Thoracic aorta (tissue), 2 donors: ENCODE measurements around the gene VIPR2. TPM values are rescaled to one million over a fixed set of nuclear protein-coding genes. Genes with fewer than 3 reads are reported as not detected.
A peak's percentile ranks its signal among the peaks of the same experiment; 100 is the strongest.

Source experiments
- ATAC-seq: fragments of 150-250 bp; one replicate; pipeline ENCODE4 v1.8.0; 2017; ENCODE audit warnings: low read depth; ENCODE audit not compliant: insufficient number of reproducible peaks, low FRiP score
- DNase-seq: peaks from one replicate; pipeline ENCODE4 v3.0.0-alpha.2; 2020; ENCODE audit warnings: low spot score
- H3K27ac ChIP-seq, 2 donors: fragments of 200-600 bp; sonication (generic); 1 replicate in 1 of 2; 2 replicates in 1 of 2; pipeline ENCODE4 v1.5.1; 2016; ENCODE audit warnings: mild to moderate bottlenecking in 2 of 2, moderate library complexity in 2 of 2
- H3K27me3 ChIP-seq: fragments of 200-600 bp; sonication (generic); replicated peaks from 2 replicates; pipeline ENCODE4 v1.6.0; 2016; ENCODE audit warnings: mild to moderate bottlenecking; ENCODE audit not compliant: insufficient read depth
- H3K36me3 ChIP-seq: fragments of 200-600 bp; sonication (generic); one replicate; pipeline ENCODE4 v1.5.1; 2016
- H3K4me1 ChIP-seq, 2 donors: fragments of 200-600 bp; sonication (generic); 1 replicate in 1 of 2; 2 replicates in 1 of 2; pipeline versions ENCODE4 v1.5.1 to v1.6.0; 2016; ENCODE audit warnings: low read depth in 2 of 2, mild to moderate bottlenecking in 1 of 2; ENCODE audit not compliant: control insufficient read depth in 1 of 2
- H3K4me3 ChIP-seq: fragments of 200-600 bp; sonication (generic); 2 replicates; pipeline ENCODE4 v1.5.1; 2016; ENCODE audit warnings: mild to moderate bottlenecking
- H3K9me3 ChIP-seq: fragments of 200-600 bp; sonication (generic); 2 replicates; pipeline ENCODE4 v1.5.1; 2016
- CTCF ChIP-seq: fragments of 200-600 bp; sonication (generic); IDR thresholded peaks from one replicate; pipeline ENCODE4 v1.5.1; 2019; ENCODE audit warnings: antibody characterized with exemption
- total RNA-seq, 2 donors: library from RNA; depleted of rRNA; stranded (reverse); fragments of >200 nt; gene quantifications; one replicate each; pipeline versions ENCODE4 v1.1.0 to v1.2.3, GENCODE V29; 2016

Gene VIPR2
- total RNA-seq, 2 donors from 2014 or later, result 18.3 to 29.5 TPM

DNA sequence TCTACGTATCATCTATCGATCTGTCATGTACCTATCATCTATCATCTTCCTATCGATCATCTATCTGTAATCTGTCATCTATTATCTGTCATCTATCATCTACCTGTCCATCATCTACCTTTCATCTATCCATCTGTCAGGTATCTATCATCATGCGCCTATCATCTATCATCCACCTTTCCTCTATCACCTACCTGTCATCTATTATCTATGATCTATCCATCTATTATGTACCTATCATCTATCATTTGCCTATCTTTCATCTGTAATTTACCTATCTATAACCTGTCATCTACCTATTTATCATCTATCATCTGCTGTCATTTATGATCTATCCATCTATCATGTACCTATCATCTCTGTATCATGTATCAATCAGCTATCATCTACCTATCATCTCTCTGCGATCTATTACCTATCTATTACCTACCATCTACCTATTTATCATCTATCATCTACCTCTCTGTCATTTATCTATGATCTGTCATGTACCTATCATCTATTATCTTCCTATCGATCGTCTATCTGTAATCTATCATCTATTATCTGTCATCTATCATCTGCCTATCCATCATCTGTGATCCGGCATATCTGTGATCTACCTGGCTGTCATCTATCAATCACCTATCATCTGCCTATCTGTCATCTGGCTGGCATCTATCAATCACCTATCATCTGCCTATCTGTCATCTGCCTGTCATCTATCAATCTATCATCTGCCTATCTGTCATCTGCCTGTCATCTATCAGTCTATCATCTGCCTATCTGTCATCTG, 1.6 kb upstream of the VIPR2 start:
- Histone ChIP-seq H3K4me1 (peaks cover 0 to 21% of the 10 kb centered on the region in 2 donors), H3K27me3 (no peaks in the 10 kb centered on the region), H3K36me3 (no peaks in the 10 kb centered on the region), H3K9me3 (no peaks in the 10 kb centered on the region), H3K4me3 (no peak overlapping the region), H3K27ac (no peak overlapping the region)
- ATAC-seq (no peak), DNase-seq (no peak)
- TF ChIP-seq CTCF, result no peak

- DNase-seq (no peak), ATAC-seq (no peak)
- Histone ChIP-seq H3K4me1 (peaks cover 0 to 21% of the 10 kb centered on the region in 2 donors), H3K27ac (peak overlapping the region in 1 of 2 donors; percentile 32), H3K36me3 (no peaks in the 10 kb centered on the region), H3K9me3 (no peaks in the 10 kb centered on the region), H3K4me3 (peak overlapping the region; percentile 89), H3K27me3 (no peaks in the 10 kb centered on the region)
- no peak for TF ChIP-seq CTCF
Measured at GRCh38 chr7:159145490-159145855, 806 bp upstream of the VIPR2 start.

- peak overlapping the region in 1 of 2 donors; percentile 64 for H3K27ac ChIP-seq
- no peak for ATAC-seq
- no peak for DNase-seq
Measured at GRCh38 chr7:159143780-159144757, 598 bp downstream of the VIPR2 start.

DNA sequence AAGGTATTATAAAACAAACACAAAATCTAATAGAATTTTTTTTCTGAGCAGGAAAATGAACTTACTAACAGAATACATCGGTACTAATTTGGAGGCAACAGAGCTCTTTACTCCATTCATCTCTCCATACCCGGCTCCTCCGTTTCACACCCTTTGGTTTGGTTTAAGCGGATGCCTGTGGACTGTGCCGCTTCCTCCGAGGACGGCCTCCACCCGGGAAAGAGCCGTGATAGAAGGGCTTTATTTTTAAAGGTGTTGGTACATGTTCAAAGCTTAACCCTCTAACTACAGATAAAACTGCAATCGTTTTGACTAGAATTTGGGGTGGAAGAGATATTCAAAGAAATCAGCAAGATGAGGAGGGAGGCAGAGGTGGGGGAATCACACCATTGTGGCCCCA, 1.9 kb downstream of the VIPR2 start:
- Histone ChIP-seq H3K27me3 (no peaks in the 10 kb centered on the region), H3K9me3 (no peaks in the 10 kb centered on the region), H3K36me3 (peaks cover 5% of the 10 kb centered on the region), H3K4me3 (peak overlapping the region; percentile 89), H3K27ac (no peak overlapping the region), H3K4me1 (peaks cover 0 to 21% of the 10 kb centered on the region in 2 donors)
- ATAC-seq (no peak), DNase-seq (no peak)
- no peak for TF ChIP-seq CTCF

More at GRCh38 chr7:159143780-159144757, 598 bp downstream of the VIPR2 start:
- Histone ChIP-seq H3K4me1 (peaks cover 0 to 21% of the 10 kb centered on the region in 2 donors), H3K36me3 (no peaks in the 10 kb centered on the region), H3K9me3 (no peaks in the 10 kb centered on the region), H3K4me3 (peak overlapping the region; percentile 89), H3K27me3 (no peaks in the 10 kb centered on the region)
- TF ChIP-seq CTCF, result no peak

GRCh38 chr7:159142199-159142598, 2.5 kb downstream of the VIPR2 start:
- Histone ChIP-seq H3K4me1 (peaks cover 0 to 21% of the 10 kb centered on the region in 2 donors), H3K36me3 (peaks cover 5% of the 10 kb centered on the region), H3K9me3 (no peaks in the 10 kb centered on the region), H3K4me3 (no peak overlapping the region), H3K27ac (no peak overlapping the region), H3K27me3 (no peaks in the 10 kb centered on the region)
- no peak for TF ChIP-seq CTCF
- DNase-seq (no peak), ATAC-seq (no peak)
